Nephron (organoid): ENCODE data around the gene SCARB1.
A peak's percentile ranks its signal among the peaks of the same experiment; 100 is the strongest.
"Not testable (repeated sequence)": the region's sequence is repeated elsewhere in the genome, so short reads cannot be mapped to it uniquely, and the experiment has no call there.

Experiments used
- H3K27ac Mint-ChIP-seq, 3 experiments: 2 replicates each; pipeline ENCODE4 v1.8.0; 2020; ENCODE audit warnings: mixed read lengths in 3 of 3, mild to moderate bottlenecking in 2 of 3, moderate library complexity in 1 of 3
- H3K27me3 Mint-ChIP-seq: 2 replicates; pipeline ENCODE4 v1.8.0; 2021; ENCODE audit warnings: low read depth, mild to moderate bottlenecking, moderate library complexity, mixed read lengths
- H3K36me3 Mint-ChIP-seq: 2 replicates; pipeline ENCODE4 v1.8.0; 2020; ENCODE audit warnings: low read depth, mixed read lengths
- H3K4me1 Mint-ChIP-seq: 2 replicates; pipeline ENCODE4 v1.8.0; 2020; ENCODE audit warnings: mixed read lengths
- H3K4me3 Mint-ChIP-seq, 3 experiments: 2 replicates each; pipeline ENCODE4 v1.8.0; 2020; ENCODE audit warnings: mild to moderate bottlenecking in 3 of 3, mixed read lengths in 3 of 3, moderate library complexity in 2 of 3
- H3K9me3 Mint-ChIP-seq: 2 replicates; pipeline ENCODE4 v1.8.0; 2020; ENCODE audit warnings: mixed read lengths
- TF ChIP-seq, protein P1 (sequence below), 3 experiments: fragments of 200-600 bp; sonication (generic); IDR thresholded peaks; one replicate each; pipeline ENCODE4 v1.5.0; 2021; ENCODE audit warnings: antibody characterized with exemption in 3 of 3; ENCODE audit not compliant: unreplicated experiment in 3 of 3

The SCARB1 gene

GRCh38 chr12:124883263-124884130 lies 19.8 kb upstream of the SCARB1 start:
- Mint-ChIP-seq H3K36me3 (no peaks in the 10 kb centered on the region), H3K27me3 (no peaks in the 10 kb centered on the region)
- TF ChIP-seq, protein P1, sequence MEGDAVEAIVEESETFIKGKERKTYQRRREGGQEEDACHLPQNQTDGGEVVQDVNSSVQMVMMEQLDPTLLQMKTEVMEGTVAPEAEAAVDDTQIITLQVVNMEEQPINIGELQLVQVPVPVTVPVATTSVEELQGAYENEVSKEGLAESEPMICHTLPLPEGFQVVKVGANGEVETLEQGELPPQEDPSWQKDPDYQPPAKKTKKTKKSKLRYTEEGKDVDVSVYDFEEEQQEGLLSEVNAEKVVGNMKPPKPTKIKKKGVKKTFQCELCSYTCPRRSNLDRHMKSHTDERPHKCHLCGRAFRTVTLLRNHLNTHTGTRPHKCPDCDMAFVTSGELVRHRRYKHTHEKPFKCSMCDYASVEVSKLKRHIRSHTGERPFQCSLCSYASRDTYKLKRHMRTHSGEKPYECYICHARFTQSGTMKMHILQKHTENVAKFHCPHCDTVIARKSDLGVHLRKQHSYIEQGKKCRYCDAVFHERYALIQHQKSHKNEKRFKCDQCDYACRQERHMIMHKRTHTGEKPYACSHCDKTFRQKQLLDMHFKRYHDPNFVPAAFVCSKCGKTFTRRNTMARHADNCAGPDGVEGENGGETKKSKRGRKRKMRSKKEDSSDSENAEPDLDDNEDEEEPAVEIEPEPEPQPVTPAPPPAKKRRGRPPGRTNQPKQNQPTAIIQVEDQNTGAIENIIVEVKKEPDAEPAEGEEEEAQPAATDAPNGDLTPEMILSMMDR (IDR thresholded peaks at IDR 0.05; ENCODE audit: unreplicated experiment in 3 of 3) = no peak

DNA sequence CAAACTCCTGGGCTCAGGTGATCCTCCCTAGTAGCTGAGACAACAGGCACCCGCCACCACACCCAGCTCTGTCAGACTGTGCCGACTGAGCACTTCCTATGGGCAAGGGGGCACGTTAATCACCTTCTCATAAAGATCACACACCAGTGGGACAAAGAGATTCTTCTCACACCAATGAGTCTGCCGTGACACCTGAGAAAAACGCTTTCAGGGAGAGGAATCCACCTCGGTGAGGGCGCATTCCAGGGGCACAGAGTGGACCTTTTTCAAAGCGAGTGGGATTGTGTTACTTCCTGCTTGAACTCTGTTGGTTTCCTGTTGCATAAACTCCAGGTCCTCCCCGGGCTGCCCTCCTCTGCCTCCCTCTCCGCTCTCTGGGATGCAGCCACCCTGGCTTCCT lies 17.5 kb upstream of the SCARB1 start:
- H3K4me3 Mint-ChIP-seq = no peak overlapping the region
- TF ChIP-seq, protein P1 (IDR thresholded peaks at IDR 0.05; ENCODE audit: unreplicated experiment in 3 of 3) = no peak
- no peaks in the 10 kb centered on the region for H3K9me3 Mint-ChIP-seq
- no peak overlapping the region for H3K27ac Mint-ChIP-seq
- H3K27me3 Mint-ChIP-seq = no peaks in the 10 kb centered on the region
- no peaks in the 10 kb centered on the region for H3K36me3 Mint-ChIP-seq
- H3K4me1 Mint-ChIP-seq = peaks cover 18% of the 10 kb centered on the region

More at GRCh38 chr12:124883263-124884130, 19.8 kb upstream of the SCARB1 start:
- Mint-ChIP-seq H3K4me3 (no peak overlapping the region), H3K4me1 (peaks cover 20% of the 10 kb centered on the region), H3K27ac (peak overlapping the region in 2 of 3 experiments; percentile 42 to 44), H3K9me3 (no peaks in the 10 kb centered on the region)

DNA sequence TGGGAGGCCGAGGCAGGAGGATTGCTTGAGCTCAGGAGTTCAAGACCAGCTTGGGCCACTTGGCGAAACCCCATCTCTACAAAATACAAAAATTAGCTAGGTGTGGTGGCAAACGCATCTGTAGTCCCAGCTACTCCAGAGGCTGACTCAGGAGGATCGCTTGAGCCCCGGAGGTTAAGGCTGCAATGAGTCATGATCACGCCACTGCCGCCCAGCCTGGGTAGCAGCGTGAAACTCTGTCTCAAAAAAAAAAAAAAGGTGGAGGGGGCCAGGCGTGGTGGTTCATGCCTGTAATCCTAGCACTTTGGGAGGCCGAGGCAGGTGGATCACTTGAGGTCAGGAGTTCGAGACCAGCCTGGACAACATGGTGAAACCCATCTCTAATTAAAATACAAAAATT lies 16.7 kb upstream of the SCARB1 start:
- H3K36me3 Mint-ChIP-seq, H3K27me3 Mint-ChIP-seq, H3K27ac Mint-ChIP-seq, H3K9me3 Mint-ChIP-seq, H3K4me3 Mint-ChIP-seq: not testable (repeated sequence)
- H3K4me1 Mint-ChIP-seq = peaks cover 18% of the 10 kb centered on the region

DNA sequence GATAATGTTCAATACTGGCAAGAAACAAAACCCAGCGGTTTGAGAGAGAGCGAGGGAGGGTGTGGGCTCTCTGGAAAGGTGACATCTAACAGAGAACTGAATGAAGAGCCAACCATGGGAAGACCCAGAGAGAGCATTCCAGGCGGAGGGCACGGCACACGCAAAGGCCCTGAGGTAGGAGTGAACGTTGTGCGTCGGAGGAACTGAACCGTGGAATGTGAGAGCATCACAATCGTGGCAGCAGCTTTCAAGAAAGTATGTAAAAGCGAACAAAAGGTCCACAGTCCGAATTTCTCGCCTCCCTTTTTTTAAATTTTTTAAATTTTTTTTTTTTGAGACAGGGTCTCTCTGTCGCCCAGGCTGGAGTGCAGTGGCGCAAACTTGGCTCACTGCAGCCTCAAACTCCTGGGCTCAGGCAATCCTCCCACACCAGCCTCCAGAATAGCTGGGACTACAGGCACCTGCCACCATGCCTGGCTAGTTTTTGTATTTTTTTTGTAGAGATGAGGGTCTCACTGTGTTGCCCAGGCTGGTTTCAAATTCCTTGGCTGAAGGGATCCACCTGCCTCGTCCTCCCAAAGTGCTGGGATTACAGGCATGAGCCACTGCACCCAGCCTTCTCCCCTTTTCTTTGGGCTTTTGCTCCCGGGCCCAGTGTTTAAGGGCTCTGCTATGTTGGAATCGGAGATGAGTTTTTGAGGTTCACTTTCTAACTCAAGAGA lies 15.3 kb upstream of the SCARB1 start:
- H3K27me3 Mint-ChIP-seq = no peaks in the 10 kb centered on the region
- peak overlapping the region in 1 of 3 experiments; percentile 19 for H3K27ac Mint-ChIP-seq
- no peaks in the 10 kb centered on the region for H3K36me3 Mint-ChIP-seq
- no peak overlapping the region for H3K4me3 Mint-ChIP-seq
- H3K9me3 Mint-ChIP-seq = no peaks in the 10 kb centered on the region
- H3K4me1 Mint-ChIP-seq = peaks cover 20% of the 10 kb centered on the region
- TF ChIP-seq, protein P1 (IDR thresholded peaks at IDR 0.05; ENCODE audit: unreplicated experiment in 3 of 3) = no peak

- Mint-ChIP-seq H3K9me3 (no peaks in the 10 kb centered on the region), H3K4me3 (no peak overlapping the region), H3K4me1 (peaks cover 8% of the 10 kb centered on the region), H3K27ac (peak overlapping the region in 1 of 3 experiments; percentile 34), H3K36me3 (no peaks in the 10 kb centered on the region), H3K27me3 (peaks cover 7% of the 10 kb centered on the region)
- TF ChIP-seq, protein P1 (IDR thresholded peaks at IDR 0.05; ENCODE audit: unreplicated experiment in 3 of 3) = no peak
Measured at GRCh38 chr12:124877423-124877822, 13.8 kb upstream of the SCARB1 start.

GRCh38 chr12:124876171-124876570 lies 12.5 kb upstream of the SCARB1 start:
- Mint-ChIP-seq H3K36me3 (no peaks in the 10 kb centered on the region), H3K27ac (peak overlapping the region in 1 of 3 experiments; percentile 0), H3K27me3 (peaks cover 10% of the 10 kb centered on the region), H3K4me1 (peaks cover 11% of the 10 kb centered on the region), H3K4me3 (no peak overlapping the region), H3K9me3 (no peaks in the 10 kb centered on the region)
- TF ChIP-seq, protein P1 (IDR thresholded peaks at IDR 0.05; ENCODE audit: unreplicated experiment in 3 of 3) = no peak
